Endothelial cell of hepatic sinusoid (primary cell): Measurements from ENCODE around the gene TNFSF10.

Source experiments
- in situ Hi-C: cut with HindIII; loops from 2 replicates; pipeline ENCODE4 v1.10.0; 2017; ENCODE audit warnings: low sequenced_read_pairs

TNFSF10 gene

GRCh38 chr3:172464306-172464705 is 58.9 kb downstream of the TNFSF10 start:
- in situ Hi-C loops, result no loop called here

- in situ Hi-C loops, result no loop called here
Measured at GRCh38 chr3:172461530-172462138, 61.6 kb downstream of the TNFSF10 start.

- in situ Hi-C loops, result no loop called here
Measured at GRCh38 chr3:172456404-172456803, 66.8 kb downstream of the TNFSF10 start.
